H9 (cell line): ENCODE results near the gene ALOX12. TPM values are rescaled to one million over a fixed set of nuclear protein-coding genes. Genes with fewer than 3 reads are reported as not detected.
"Not testable (repeated sequence)": the region's sequence is repeated elsewhere in the genome, so short reads cannot be mapped to it uniquely, and the experiment has no call there.

Experiments used
- DNase-seq: peaks from one replicate; pipeline ENCODE4 v3.0.0-alpha.2; 2017
- H2AFZ ChIP-seq: one replicate; pipeline ENCODE4 v1.6.1; 2013; ENCODE audit warnings: mild to moderate bottlenecking, low read length, control low read depth, moderate library complexity
- H2AK5ac ChIP-seq: 2 replicates; pipeline ENCODE4 v1.6.1; 2013; ENCODE audit warnings: low read length, control low read depth, mixed read lengths; ENCODE audit not compliant: insufficient read length
- H2BK120ac ChIP-seq: one replicate; pipeline ENCODE4 v1.6.1; 2013; ENCODE audit warnings: low read depth, mild to moderate bottlenecking, low read length, control low read depth, inconsistent platforms; ENCODE audit not compliant: poor library complexity, severe bottlenecking
- H2BK12ac ChIP-seq: 2 replicates; pipeline ENCODE4 v1.6.1; 2013; ENCODE audit warnings: low read length, control low read depth, mixed read lengths, low read depth; ENCODE audit not compliant: insufficient read length
- H2BK15ac ChIP-seq: 2 replicates; pipeline ENCODE4 v1.6.1; 2013; ENCODE audit warnings: low read depth, low read length, control low read depth
- H2BK20ac ChIP-seq: one replicate; pipeline ENCODE4 v1.6.1; 2013; ENCODE audit warnings: low read depth, mild to moderate bottlenecking, low read length, control low read depth, inconsistent platforms; ENCODE audit not compliant: poor library complexity, severe bottlenecking
- H2BK5ac ChIP-seq: 2 replicates; pipeline ENCODE4 v1.6.1; 2013; ENCODE audit warnings: low read length, control low read depth, mixed read lengths; ENCODE audit not compliant: insufficient read length
- H3K14ac ChIP-seq: 2 replicates; pipeline ENCODE4 v1.6.1; 2013; ENCODE audit warnings: low read length, control low read depth; ENCODE audit not compliant: insufficient read depth
- H3K18ac ChIP-seq: 2 replicates; pipeline ENCODE4 v1.6.1; 2013; ENCODE audit warnings: low read depth, mild to moderate bottlenecking, mixed read lengths, low read length, control low read depth; ENCODE audit not compliant: insufficient read length
- H3K23ac ChIP-seq: 2 replicates; pipeline ENCODE4 v1.6.1; 2013; ENCODE audit warnings: low read length, control low read depth, mixed read lengths, low read depth; ENCODE audit not compliant: insufficient read length
- H3K23me2 ChIP-seq: 2 replicates; pipeline ENCODE4 v1.6.1; 2013; ENCODE audit warnings: low read depth, mild to moderate bottlenecking, mixed read lengths, low read length, control low read depth; ENCODE audit not compliant: insufficient read length, poor library complexity, severe bottlenecking
- H3K27ac ChIP-seq: 2 replicates; pipeline ENCODE4 v1.5.1; 2013; ENCODE audit warnings: low read length, control low read depth, mixed read lengths, low read depth; ENCODE audit not compliant: insufficient read length
- H3K27me3 ChIP-seq: 2 replicates; pipeline ENCODE4 v1.6.1; 2013; ENCODE audit warnings: low read length, control low read depth, inconsistent platforms; ENCODE audit not compliant: insufficient read depth
- H3K4ac ChIP-seq: 2 replicates; pipeline ENCODE4 v1.6.1; 2013; ENCODE audit warnings: low read depth, mild to moderate bottlenecking, control low read depth, inconsistent platforms, low read length, moderate library complexity
- H3K4me1 ChIP-seq: 2 replicates; pipeline ENCODE4 v1.6.1; 2013; ENCODE audit warnings: low read length, control low read depth, inconsistent platforms; ENCODE audit not compliant: insufficient read depth
- H3K4me2 ChIP-seq: 2 replicates; pipeline ENCODE4 v1.6.1; 2013; ENCODE audit warnings: low read length, control low read depth, mixed read lengths; ENCODE audit not compliant: insufficient read length, insufficient read depth
- H3K56ac ChIP-seq: 2 replicates; pipeline ENCODE4 v1.6.1; 2013; ENCODE audit warnings: low read depth, mild to moderate bottlenecking, mixed read lengths, low read length, control low read depth; ENCODE audit not compliant: insufficient read length
- H3K79me1 ChIP-seq: 2 replicates; pipeline ENCODE4 v1.6.1; 2013; ENCODE audit warnings: low read depth, mild to moderate bottlenecking, moderate library complexity, low read length, control low read depth, inconsistent platforms; ENCODE audit not compliant: insufficient read depth, poor library complexity, severe bottlenecking
- H3K79me2 ChIP-seq: 2 replicates; pipeline ENCODE4 v1.6.1; 2013; ENCODE audit warnings: low read length, control low read depth, inconsistent platforms; ENCODE audit not compliant: insufficient read depth
- H3K9ac ChIP-seq: 2 replicates; pipeline ENCODE4 v1.6.1; 2013; ENCODE audit warnings: low read length, control low read depth, mixed read lengths; ENCODE audit not compliant: insufficient read length; ENCODE audit errors: extremely low read depth
- H3K9me3 ChIP-seq: one replicate; pipeline ENCODE4 v1.6.1; 2013; ENCODE audit warnings: low read depth, low read length, inconsistent platforms; ENCODE audit not compliant: control insufficient read depth
- H3T11ph ChIP-seq: one replicate; pipeline ENCODE4 v1.6.1; 2013; ENCODE audit warnings: mild to moderate bottlenecking, low read length, control low read depth, inconsistent platforms
- H4K20me1 ChIP-seq: one replicate; pipeline ENCODE4 v1.6.1; 2013; ENCODE audit not compliant: control insufficient read depth, insufficient read length, insufficient read depth
- H4K5ac ChIP-seq: 2 replicates; pipeline ENCODE4 v1.6.1; 2013; ENCODE audit warnings: low read depth, mild to moderate bottlenecking, mixed read lengths, low read length, control low read depth; ENCODE audit not compliant: insufficient read length
- H4K8ac ChIP-seq: replicated peaks from 2 replicates; pipeline ENCODE4 v1.6.1; 2013; ENCODE audit warnings: low read length, control low read depth, mixed read lengths, low read depth; ENCODE audit not compliant: insufficient read length
- H4K91ac ChIP-seq: 2 replicates; pipeline ENCODE4 v1.6.1; 2013; ENCODE audit warnings: low read depth, mild to moderate bottlenecking, moderate library complexity, mixed read lengths, low read length, control low read depth; ENCODE audit not compliant: insufficient read length
- H3K27ac Mint-ChIP-seq, 3 experiments: 2 replicates in 2 of 3; 3 replicates in 1 of 3; pipeline ENCODE4 v1.8.0; 2020 to 2021; ENCODE audit warnings: mixed read lengths in 3 of 3, mild to moderate bottlenecking in 1 of 3, moderate library complexity in 1 of 3
- H3K27me3 Mint-ChIP-seq: 2 replicates; pipeline ENCODE4 v1.8.0; 2021; ENCODE audit warnings: low read depth, mild to moderate bottlenecking, moderate library complexity, mixed read lengths
- H3K36me3 Mint-ChIP-seq, 3 experiments: 2 replicates in 2 of 3; 3 replicates in 1 of 3; pipeline ENCODE4 v1.8.0; 2020 to 2021; ENCODE audit warnings: low read depth in 3 of 3, mixed read lengths in 3 of 3; ENCODE audit not compliant: insufficient read depth in 1 of 3
- H3K4me1 Mint-ChIP-seq, 2 experiments: 2 replicates each; pipeline ENCODE4 v1.8.0; 2020; ENCODE audit warnings: mixed read lengths in 2 of 2
- H3K4me3 Mint-ChIP-seq, 2 experiments: 2 replicates in 1 of 2; 3 replicates in 1 of 2; pipeline ENCODE4 v1.8.0; 2020 to 2021; ENCODE audit warnings: mild to moderate bottlenecking in 2 of 2, mixed read lengths in 2 of 2, moderate library complexity in 1 of 2
- H3K9me3 Mint-ChIP-seq, 2 experiments: 2 replicates in 1 of 2; 3 replicates in 1 of 2; pipeline ENCODE4 v1.8.0; 2020; ENCODE audit warnings: mild to moderate bottlenecking in 2 of 2, mixed read lengths in 2 of 2, moderate library complexity in 1 of 2
- CTCF ChIP-seq: fragments of 200-600 bp; sonication (generic); conservative IDR thresholded peaks from 3 replicates; pipeline ENCODE4 v1.8.0; 2021; ENCODE audit warnings: antibody characterized with exemption, mild to moderate bottlenecking
- WGBS: extraction: QIAGEN DNeasy Blood & Tissue Kit; methylation state at CpG from one replicate; pipeline ENCODE4 v1.1.7; 2013; ENCODE audit warnings: missing lambda C conversion rate, low lambda C conversion rate, mixed read lengths; ENCODE audit not compliant: insufficient read length; ENCODE audit errors: extremely low coverage; 5-methylcytosine and 5-hydroxymethylcytosine counted together
- total RNA-seq: library from RNA; stranded (reverse); gene quantifications from 2 replicates; pipeline ENCODE4 v1.2.1, GENCODE V29; 2021

The ALOX12 gene
- total RNA-seq, 1 experiment from 2014 or later = 0.81 TPM

- Histone ChIP-seq H2BK15ac (no peak overlapping the region), H2BK120ac (no peak overlapping the region), H3K79me1 (no peaks in the 10 kb centered on the region), H3K79me2 (no peaks in the 10 kb centered on the region), H4K91ac (no peak overlapping the region), H3K56ac (no peak overlapping the region), H4K8ac (no peak overlapping the region), H4K20me1 (no peaks in the 10 kb centered on the region), H2BK5ac (no peak overlapping the region), H3K23me2 (no peaks in the 10 kb centered on the region), H3K4me1 (no peaks in the 10 kb centered on the region), H2AFZ (no peak overlapping the region), H2BK20ac (no peak overlapping the region), H4K5ac (no peak overlapping the region), H2BK12ac (no peak overlapping the region), H3T11ph (no peak overlapping the region), H3K14ac (no peak overlapping the region), H2AK5ac (no peak overlapping the region), H3K4ac (no peak overlapping the region), H3K18ac (no peak overlapping the region), H3K27ac (no peak overlapping the region), H3K23ac (no peak overlapping the region), H3K4me2 (no peak overlapping the region), H3K27me3 (no peaks in the 10 kb centered on the region), H3K9ac (no peak overlapping the region), H3K9me3 (no peaks in the 10 kb centered on the region)
- H3K36me3 Mint-ChIP-seq = no peaks in the 10 kb centered on the region
- peaks cover 6% of the 10 kb centered on the region for H3K27me3 Mint-ChIP-seq
- H3K9me3 Mint-ChIP-seq = peaks cover 0 to 10% of the 10 kb centered on the region in 2 experiments; a peak in 1 of 5 replicates
- H3K27ac Mint-ChIP-seq = no peak overlapping the region
- no peak overlapping the region for H3K4me3 Mint-ChIP-seq
- no CpG with 5 or more reads among the region's 2 CpGs for WGBS
- no peaks in the 10 kb centered on the region for H3K4me1 Mint-ChIP-seq
- no peak for DNase-seq
- TF ChIP-seq CTCF = no peak
Measured at GRCh38 chr17:6970992-6971391, 24.9 kb upstream of the ALOX12 start.

- not testable (repeated sequence) for H3K18ac ChIP-seq, H3K14ac ChIP-seq, H3K79me2 ChIP-seq, H4K5ac ChIP-seq, H3K4me2 ChIP-seq, H4K20me1 ChIP-seq, H2BK120ac ChIP-seq, H3K36me3 Mint-ChIP-seq, H3K23me2 ChIP-seq, H3K4me1 Mint-ChIP-seq, H3K27ac Mint-ChIP-seq, H2BK20ac ChIP-seq, DNase-seq, H3K23ac ChIP-seq, H3K4me3 Mint-ChIP-seq, H3K27ac ChIP-seq, H3K4me1 ChIP-seq, H4K91ac ChIP-seq, H3K4ac ChIP-seq, H2BK15ac ChIP-seq, H2BK12ac ChIP-seq, H2AFZ ChIP-seq, H2BK5ac ChIP-seq, H3K27me3 ChIP-seq, H4K8ac ChIP-seq, H3K9me3 ChIP-seq, H3T11ph ChIP-seq, H3K9me3 Mint-ChIP-seq, H3K9ac ChIP-seq, H2AK5ac ChIP-seq, H3K56ac ChIP-seq, H3K79me1 ChIP-seq
- no CpG with 5 or more reads among the region's 5 CpGs for WGBS
- peaks cover 15% of the 10 kb centered on the region for H3K27me3 Mint-ChIP-seq
Measured at GRCh38 chr17:6979440-6979839, 16.4 kb upstream of the ALOX12 start.
